C1 segment of cervical spinal cord (tissue), 14 donors: ENCODE measurements around the gene SLC46A1.

Source experiments
- DNase-seq, 14 donors: peaks; one replicate each; lab custom pipeline; 2025; lab: John Stamatoyannopoulos, UW

The SLC46A1 gene

GRCh38 chr17:28357061-28357900 lies 48.7 kb downstream of the SLC46A1 start, which contains the start of gene POLDIP2:
POLDIP2 (minus strand) TSS chr17:28357527; CDS start chr17:28357448, 79 bp downstream.
- DNase-seq = peak; percentile 88 to 98 (median 94)

GRCh38 chr17:28350271-28350670 lies 55.7 kb downstream of the SLC46A1 start:
- DNase-seq = no peak

GRCh38 chr17:28348979-28349378 lies 57.0 kb downstream of the SLC46A1 start:
- DNase-seq = no peak

GRCh38 chr17:28347261-28347891 lies 58.6 kb downstream of the SLC46A1 start:
- no peak for DNase-seq

GRCh38 chr17:28346746-28347246 lies 59.2 kb downstream of the SLC46A1 start:
- DNase-seq = no peak

- no peak for DNase-seq
Measured at GRCh38 chr17:28346199-28346580, 59.8 kb downstream of the SLC46A1 start.

- no peak for DNase-seq
Measured at GRCh38 chr17:28345419-28346198, 60.4 kb downstream of the SLC46A1 start.
